Body of pancreas (tissue), 4 donors: ENCODE measurements around the gene MRTFA. TPM values are rescaled to one million over a fixed set of nuclear protein-coding genes. Genes with fewer than 3 reads are reported as not detected.

ENCODE experiments used
- ATAC-seq: fragments of 150-250 bp; one replicate; pipeline ENCODE4 v1.9.1; 2016
- DNase-seq, 4 donors: peaks; one replicate each; pipeline ENCODE4 v3.0.0-alpha.2; 2019
- H3K27ac ChIP-seq, 4 donors: fragments of 200-600 bp; sonication (generic); 1 replicate in 3 of 4; 2 replicates in 1 of 4; pipeline versions ENCODE4 v1.5.1 to v1.6.1; 2016 to 2019; ENCODE audit warnings: mild to moderate bottlenecking in 1 of 4, mixed read lengths in 1 of 4, moderate library complexity in 1 of 4
- H3K27me3 ChIP-seq, 2 donors: fragments of 200-600 bp; sonication (generic); one replicate each; pipeline ENCODE4 v1.6.0; 2016; ENCODE audit warnings: mild to moderate bottlenecking in 1 of 2
- H3K36me3 ChIP-seq, 2 donors: fragments of 200-600 bp; sonication (generic); replicated peaks in 1 of 2; 2 replicates each; pipeline ENCODE4 v1.5.1; 2016; ENCODE audit warnings: low read depth in 2 of 2; ENCODE audit not compliant: insufficient read depth in 1 of 2
- H3K4me1 ChIP-seq: fragments of 200-600 bp; sonication (generic); one replicate; pipeline ENCODE4 v1.6.0; 2016
- H3K4me3 ChIP-seq, 2 donors: fragments of 200-600 bp; sonication (generic); 1 replicate in 1 of 2; 2 replicates in 1 of 2; pipeline ENCODE4 v1.5.1; 2016 to 2019
- H3K9me3 ChIP-seq, 3 donors: fragments of 200-600 bp; sonication (generic); 1 replicate in 2 of 3; 2 replicates in 1 of 3; pipeline ENCODE4 v1.5.1; 2016
- POLR2A ChIP-seq, 3 donors: fragments of 450-650 bp; IDR thresholded peaks; one replicate each; pipeline ENCODE4 v1.6.1; 2016; ENCODE audit warnings: antibody characterized with exemption in 3 of 3, mild to moderate bottlenecking in 2 of 3
- WGBS, 2 donors: methylation state at CpG; one replicate each; pipeline ENCODE4 v1.1.5; 2017; 5-methylcytosine and 5-hydroxymethylcytosine counted together
- intact Hi-C: fragments of 100-400 bp; cut with DNase I; formaldehyde crosslinking; loops from one replicate; pipeline ENCODE4 v1.15.1; 2023
- total RNA-seq, 2 donors: library from RNA; depleted of rRNA; stranded (reverse); fragments of >200 nt; gene quantifications; one replicate each; pipeline ENCODE4 v1.1.0, GENCODE V29; 2016
- TF ChIP-seq, protein P1 (sequence below), 7 experiments: fragments of 450-650 bp in 4 of 7; fragments of 200-600 bp in 3 of 7; sonication (generic) in 3 of 7; IDR thresholded peaks; one replicate each; pipeline ENCODE4 v1.5.1; 2016 to 2019; ENCODE audit warnings: antibody characterized with exemption in 7 of 7

MRTFA gene
- total RNA-seq, 2 donors from 2014 or later, result 47.0 to 71.5 TPM

DNA sequence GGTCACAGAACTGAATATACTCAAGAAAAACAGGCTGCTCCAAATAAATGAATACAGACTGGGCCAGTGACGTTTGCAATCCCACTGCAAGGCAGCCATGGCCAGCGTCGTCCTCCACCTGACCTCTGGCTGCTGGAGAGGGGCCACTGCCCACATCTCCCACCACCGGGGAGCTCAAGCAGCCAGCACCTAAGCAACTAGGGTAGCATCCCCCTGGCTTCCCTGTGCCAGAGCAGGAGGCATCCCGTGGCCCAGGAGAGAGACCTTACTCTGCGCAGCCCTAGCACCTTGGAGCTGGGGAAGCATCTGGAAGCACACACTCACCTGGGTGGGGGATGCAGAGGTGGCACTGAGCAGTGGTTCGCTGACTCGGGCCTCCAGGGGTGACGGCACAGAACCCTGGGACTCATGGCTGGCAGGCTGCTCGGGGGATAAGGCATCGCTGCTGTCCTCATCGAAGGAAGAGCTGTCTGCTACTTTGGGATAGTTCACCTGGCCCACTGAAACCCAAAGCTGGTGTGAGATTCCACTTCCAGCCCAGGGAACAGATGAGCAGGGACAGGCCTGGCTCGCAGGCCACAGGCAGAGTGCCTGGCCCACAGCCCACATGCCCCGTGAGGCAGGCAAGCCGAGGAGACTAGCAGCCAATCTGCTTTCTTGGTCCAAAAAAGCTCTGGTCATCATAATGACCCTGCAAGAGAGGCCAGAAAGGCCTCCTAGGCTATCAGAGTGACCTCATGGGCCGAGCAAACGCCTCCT lies 212.5 kb downstream of the MRTFA start:
- 91 to 94% methylated on average over 17 of the region's 17 CpGs for WGBS, 2 donors
- peaks cover 0 to 24% of the 10 kb centered on the region in 2 donors for H3K36me3 ChIP-seq
- intact Hi-C loops, result no loop called here

GRCh38 chr22:40423310-40423688 lies 213.2 kb downstream of the MRTFA start:
- Histone ChIP-seq H3K36me3 (peaks cover 0 to 20% of the 10 kb centered on the region in 2 donors), H3K9me3 (no peaks in the 10 kb centered on the region), H3K4me3 (no peak overlapping the region), H3K27me3 (no peaks in the 10 kb centered on the region), H3K27ac (no peak overlapping the region), H3K4me1 (peaks cover 7% of the 10 kb centered on the region)
- TF ChIP-seq POLR2A (IDR thresholded peaks at IDR 0.05), result no peak
- TF ChIP-seq, protein P1, sequence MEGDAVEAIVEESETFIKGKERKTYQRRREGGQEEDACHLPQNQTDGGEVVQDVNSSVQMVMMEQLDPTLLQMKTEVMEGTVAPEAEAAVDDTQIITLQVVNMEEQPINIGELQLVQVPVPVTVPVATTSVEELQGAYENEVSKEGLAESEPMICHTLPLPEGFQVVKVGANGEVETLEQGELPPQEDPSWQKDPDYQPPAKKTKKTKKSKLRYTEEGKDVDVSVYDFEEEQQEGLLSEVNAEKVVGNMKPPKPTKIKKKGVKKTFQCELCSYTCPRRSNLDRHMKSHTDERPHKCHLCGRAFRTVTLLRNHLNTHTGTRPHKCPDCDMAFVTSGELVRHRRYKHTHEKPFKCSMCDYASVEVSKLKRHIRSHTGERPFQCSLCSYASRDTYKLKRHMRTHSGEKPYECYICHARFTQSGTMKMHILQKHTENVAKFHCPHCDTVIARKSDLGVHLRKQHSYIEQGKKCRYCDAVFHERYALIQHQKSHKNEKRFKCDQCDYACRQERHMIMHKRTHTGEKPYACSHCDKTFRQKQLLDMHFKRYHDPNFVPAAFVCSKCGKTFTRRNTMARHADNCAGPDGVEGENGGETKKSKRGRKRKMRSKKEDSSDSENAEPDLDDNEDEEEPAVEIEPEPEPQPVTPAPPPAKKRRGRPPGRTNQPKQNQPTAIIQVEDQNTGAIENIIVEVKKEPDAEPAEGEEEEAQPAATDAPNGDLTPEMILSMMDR (IDR thresholded peaks at IDR 0.05), result no peak
- DNase-seq, result no peak
- ATAC-seq, result no peak
- intact Hi-C loops, result no loop called here
- 67 to 75% methylated on average over 5 of the region's 5 CpGs for WGBS, 2 donors

More for the DNA sequence above, 212.5 kb downstream of the MRTFA start:
- H3K4me1 ChIP-seq, result peaks cover 7% of the 10 kb centered on the region
- no peak overlapping the region for H3K27ac ChIP-seq
- TF ChIP-seq POLR2A (IDR thresholded peaks at IDR 0.05), result no peak
- TF ChIP-seq, protein P1 (IDR thresholded peaks at IDR 0.05), result no peak
- no peaks in the 10 kb centered on the region for H3K27me3 ChIP-seq
- H3K4me3 ChIP-seq, result no peak overlapping the region
- ATAC-seq (no peak), DNase-seq (no peak)
- H3K9me3 ChIP-seq, result no peaks in the 10 kb centered on the region

GRCh38 chr22:40422558-40423309 lies 213.8 kb downstream of the MRTFA start:
- H3K4me3 ChIP-seq, result no peak overlapping the region
- TF ChIP-seq, protein P1 (IDR thresholded peaks at IDR 0.05), result no peak
- TF ChIP-seq POLR2A (IDR thresholded peaks at IDR 0.05), result no peak
- DNase-seq (no peak), ATAC-seq (no peak)
- H3K9me3 ChIP-seq, result no peaks in the 10 kb centered on the region
- H3K36me3 ChIP-seq, result peaks cover 0 to 22% of the 10 kb centered on the region in 2 donors
- H3K27me3 ChIP-seq, result no peaks in the 10 kb centered on the region
- 94 to 96% methylated on average over 9 of the region's 9 CpGs for WGBS, 2 donors
- H3K27ac ChIP-seq, result no peak overlapping the region
- peaks cover 7% of the 10 kb centered on the region for H3K4me1 ChIP-seq
- intact Hi-C loops, result no loop called here

DNA sequence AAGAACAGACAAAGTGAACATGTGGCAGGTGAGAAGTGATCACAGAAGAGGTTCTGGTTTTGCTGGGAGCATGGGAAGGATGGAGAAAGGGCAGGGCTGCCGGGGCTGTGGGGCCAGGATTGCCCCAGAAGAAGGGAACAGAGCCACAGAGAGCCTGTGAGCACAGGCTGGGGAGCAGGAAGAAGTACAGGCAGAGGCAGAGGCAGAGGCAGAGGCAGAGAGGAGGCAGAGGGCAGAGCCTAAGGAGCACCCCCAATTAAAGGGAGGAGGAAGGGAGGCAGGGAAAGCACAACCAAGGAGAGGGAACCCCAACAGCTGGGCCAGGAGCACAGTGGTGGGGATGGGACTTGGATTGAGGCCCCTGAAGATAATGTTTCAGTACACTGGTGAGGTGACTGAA lies 214.6 kb downstream of the MRTFA start:
- Histone ChIP-seq H3K36me3 (peaks cover 0 to 22% of the 10 kb centered on the region in 2 donors), H3K9me3 (no peaks in the 10 kb centered on the region), H3K27ac (no peak overlapping the region), H3K4me1 (peaks cover 7% of the 10 kb centered on the region), H3K4me3 (no peak overlapping the region), H3K27me3 (no peaks in the 10 kb centered on the region)
- ATAC-seq (no peak), DNase-seq (no peak)
- WGBS, 2 donors, result 93 to 95% methylated on average over 1 of the region's 1 CpG
- TF ChIP-seq POLR2A (IDR thresholded peaks at IDR 0.05), result no peak
- TF ChIP-seq, protein P1 (IDR thresholded peaks at IDR 0.05), result no peak
- intact Hi-C loops, result no loop called here
